ENCODE measurements around the gene TMEM100.
"Not testable (repeated sequence)": the region's sequence is repeated elsewhere in the genome, so short reads cannot be mapped to it uniquely, and the experiment has no call there.

The TMEM100 gene

GRCh38 chr17:55677446-55677845 is 45.2 kb downstream of the TMEM100 start:
- no peaks in the 10 kb centered on the region for H3K4me1 ChIP-seq (ENCODE audit: control insufficient read depth in 1 of 2, insufficient read depth in 2 of 2, low read length in 2 of 2)
- no peak overlapping the region for H3K27ac ChIP-seq (ENCODE audit: low read length)
- H3K4me3 ChIP-seq (ENCODE audit: low read depth in 1 of 2, low read length in 2 of 2), result no peak overlapping the region
- H3K9me3 ChIP-seq (ENCODE audit: control insufficient read depth in 1 of 2, low read length in 2 of 2), result no peaks in the 10 kb centered on the region
- no peaks in the 10 kb centered on the region for H3K27me3 ChIP-seq (ENCODE audit: low read depth, low read length)
- no peaks in the 10 kb centered on the region for H3K36me3 ChIP-seq (ENCODE audit: control insufficient read depth in 1 of 2, insufficient read depth in 2 of 2, low read length in 2 of 2)

- Histone ChIP-seq H3K9me3 (ENCODE audit: control insufficient read depth in 1 of 2, low read length in 2 of 2) (no peaks in the 10 kb centered on the region), H3K36me3 (ENCODE audit: control insufficient read depth in 1 of 2, insufficient read depth in 2 of 2, low read length in 2 of 2) (no peaks in the 10 kb centered on the region), H3K4me3 (ENCODE audit: low read depth in 1 of 2, low read length in 2 of 2) (no peak overlapping the region), H3K27ac (ENCODE audit: low read length) (no peak overlapping the region), H3K27me3 (ENCODE audit: low read depth, low read length) (no peaks in the 10 kb centered on the region), H3K4me1 (ENCODE audit: control insufficient read depth in 1 of 2, insufficient read depth in 2 of 2, low read length in 2 of 2) (no peaks in the 10 kb centered on the region)
Measured at GRCh38 chr17:55676274-55676673, 46.4 kb downstream of the TMEM100 start.

- Histone ChIP-seq H3K9me3 (ENCODE audit: control insufficient read depth in 1 of 2, low read length in 2 of 2) (no peaks in the 10 kb centered on the region), H3K4me1 (ENCODE audit: control insufficient read depth in 1 of 2, insufficient read depth in 2 of 2, low read length in 2 of 2) (no peaks in the 10 kb centered on the region), H3K27me3 (ENCODE audit: low read depth, low read length) (no peaks in the 10 kb centered on the region), H3K27ac (ENCODE audit: low read length) (no peak overlapping the region), H3K4me3 (ENCODE audit: low read depth in 1 of 2, low read length in 2 of 2) (no peak overlapping the region), H3K36me3 (ENCODE audit: control insufficient read depth in 1 of 2, insufficient read depth in 2 of 2, low read length in 2 of 2) (no peaks in the 10 kb centered on the region)
Measured at GRCh38 chr17:55673743-55674506, 48.7 kb downstream of the TMEM100 start.

- Histone ChIP-seq H3K4me1 (ENCODE audit: control insufficient read depth in 1 of 2, insufficient read depth in 2 of 2, low read length in 2 of 2) (peaks cover 2 to 4% of the 10 kb centered on the region in 2 donors), H3K27me3 (ENCODE audit: low read depth, low read length) (no peaks in the 10 kb centered on the region), H3K27ac (ENCODE audit: low read length) (no peak overlapping the region), H3K4me3 (ENCODE audit: low read depth in 1 of 2, low read length in 2 of 2) (no peak overlapping the region), H3K36me3 (ENCODE audit: control insufficient read depth in 1 of 2, insufficient read depth in 2 of 2, low read length in 2 of 2) (no peaks in the 10 kb centered on the region), H3K9me3 (ENCODE audit: control insufficient read depth in 1 of 2, low read length in 2 of 2) (no peaks in the 10 kb centered on the region)
Measured at GRCh38 chr17:55672585-55673501, 49.8 kb downstream of the TMEM100 start.

GRCh38 chr17:55672010-55672409 is 50.7 kb downstream of the TMEM100 start:
- H3K9me3 ChIP-seq (ENCODE audit: control insufficient read depth in 1 of 2, low read length in 2 of 2); H3K4me3 ChIP-seq (ENCODE audit: low read depth in 1 of 2, low read length in 2 of 2); H3K4me1 ChIP-seq (ENCODE audit: control insufficient read depth in 1 of 2, insufficient read depth in 2 of 2, low read length in 2 of 2); H3K27ac ChIP-seq (ENCODE audit: low read length); H3K36me3 ChIP-seq (ENCODE audit: control insufficient read depth in 1 of 2, insufficient read depth in 2 of 2, low read length in 2 of 2); H3K27me3 ChIP-seq (ENCODE audit: low read depth, low read length): not testable (repeated sequence)
